ENCODE data around the gene GRAMD1B.

DNA sequence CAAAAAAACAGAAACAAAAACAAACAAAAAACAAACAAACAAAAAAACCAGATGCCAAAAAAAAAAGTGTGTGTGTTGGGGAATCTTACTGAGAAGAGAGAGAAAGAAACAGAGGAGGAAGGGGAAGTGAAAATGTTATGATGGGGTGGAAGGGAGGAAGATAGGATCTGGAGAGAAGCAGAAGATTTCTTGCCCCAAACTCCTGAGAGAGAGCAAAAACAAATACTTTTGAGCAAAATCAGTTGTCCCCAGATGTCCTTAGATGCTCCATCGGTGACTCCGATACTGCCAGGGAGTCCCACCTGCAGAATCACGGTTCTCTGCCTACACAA, 19.9 kb upstream of the GRAMD1B start:
- TF ChIP-seq, protein P1, sequence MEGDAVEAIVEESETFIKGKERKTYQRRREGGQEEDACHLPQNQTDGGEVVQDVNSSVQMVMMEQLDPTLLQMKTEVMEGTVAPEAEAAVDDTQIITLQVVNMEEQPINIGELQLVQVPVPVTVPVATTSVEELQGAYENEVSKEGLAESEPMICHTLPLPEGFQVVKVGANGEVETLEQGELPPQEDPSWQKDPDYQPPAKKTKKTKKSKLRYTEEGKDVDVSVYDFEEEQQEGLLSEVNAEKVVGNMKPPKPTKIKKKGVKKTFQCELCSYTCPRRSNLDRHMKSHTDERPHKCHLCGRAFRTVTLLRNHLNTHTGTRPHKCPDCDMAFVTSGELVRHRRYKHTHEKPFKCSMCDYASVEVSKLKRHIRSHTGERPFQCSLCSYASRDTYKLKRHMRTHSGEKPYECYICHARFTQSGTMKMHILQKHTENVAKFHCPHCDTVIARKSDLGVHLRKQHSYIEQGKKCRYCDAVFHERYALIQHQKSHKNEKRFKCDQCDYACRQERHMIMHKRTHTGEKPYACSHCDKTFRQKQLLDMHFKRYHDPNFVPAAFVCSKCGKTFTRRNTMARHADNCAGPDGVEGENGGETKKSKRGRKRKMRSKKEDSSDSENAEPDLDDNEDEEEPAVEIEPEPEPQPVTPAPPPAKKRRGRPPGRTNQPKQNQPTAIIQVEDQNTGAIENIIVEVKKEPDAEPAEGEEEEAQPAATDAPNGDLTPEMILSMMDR (IDR thresholded peaks at IDR 0.05), result no peak
- TF ChIP-seq POLR2A (IDR thresholded peaks at IDR 0.05), result no peak
